BJ (cell line): ENCODE results near the gene CCDC69. TPM values are rescaled to one million over a fixed set of nuclear protein-coding genes. Genes with fewer than 3 reads are reported as not detected.

Experiments
- CTCF ChIA-PET: fragments of 350-600 bp; formaldehyde crosslinking; extraction: SDS; loops from one replicate; lab custom pipeline; 2021; ENCODE audit warnings: antibody characterized with exemption, inconsistent platforms; lab: Yijun Ruan, JAX
- POLR2A ChIA-PET: fragments of 300-600 bp; sonication (Branson Sonifier 250); formaldehyde crosslinking; extraction: SDS; loops from one replicate; lab custom pipeline; 2021; ENCODE audit warnings: antibody characterized with exemption; lab: Charles Lee
- DNase-seq: peaks from one replicate; pipeline ENCODE4 v3.0.0-alpha.2; 2011; ENCODE audit warnings: low read depth
- H3K27me3 ChIP-seq: 2 replicates; pipeline ENCODE4 v1.6.0; 2011; ENCODE audit warnings: low read length; ENCODE audit not compliant: control insufficient read depth, insufficient read depth
- H3K36me3 ChIP-seq: 2 replicates; pipeline ENCODE4 v1.5.1; 2011; ENCODE audit warnings: low read length; ENCODE audit not compliant: control insufficient read depth, insufficient read depth
- H3K4me3 ChIP-seq: 2 replicates; pipeline ENCODE4 v1.5.1; 2011; ENCODE audit warnings: low read depth, mild to moderate bottlenecking, control low read depth, low read length
- CTCF ChIP-seq: IDR thresholded peaks from 2 replicates; pipeline ENCODE4 v1.5.1; 2011; ENCODE audit warnings: low read depth, mild to moderate bottlenecking, control low read depth, inconsistent platforms, low read length, moderate library complexity; ENCODE audit not compliant: insufficient read depth
- polyA plus RNA-seq: library from polyadenylated mRNA; depleted of rRNA; stranded (reverse); fragments of >200 nt; gene quantifications from 2 replicates; pipeline ENCODE4 v1.2.3, GENCODE V29; 2011

CCDC69 gene
- polyA plus RNA-seq, 1 experiment: 0.93 TPM

- Histone ChIP-seq H3K27me3 (no peaks in the 10 kb centered on the region), H3K36me3 (no peaks in the 10 kb centered on the region), H3K4me3 (no peak overlapping the region; the same call in 1 of the 2 replicates)
- no peak for DNase-seq
- no peak for TF ChIP-seq CTCF
- ChIA-PET CTCF (interaction anchor here (0.6 to 1.9 kb wide), 5 partner anchors 10 to 98 kb away, joined by 3 to 11 read pairs (median 3); no protein-coding TSS in a partner anchor), POLR2A (interaction anchor here (0.6 to 0.7 kb wide), 2 partner anchors 28 to 457 kb away, joined by 4 to 14 read pairs; no protein-coding TSS in a partner anchor)
Measured at GRCh38 chr5:151224372-151224771, 480 bp upstream of the CCDC69 start.

DNA sequence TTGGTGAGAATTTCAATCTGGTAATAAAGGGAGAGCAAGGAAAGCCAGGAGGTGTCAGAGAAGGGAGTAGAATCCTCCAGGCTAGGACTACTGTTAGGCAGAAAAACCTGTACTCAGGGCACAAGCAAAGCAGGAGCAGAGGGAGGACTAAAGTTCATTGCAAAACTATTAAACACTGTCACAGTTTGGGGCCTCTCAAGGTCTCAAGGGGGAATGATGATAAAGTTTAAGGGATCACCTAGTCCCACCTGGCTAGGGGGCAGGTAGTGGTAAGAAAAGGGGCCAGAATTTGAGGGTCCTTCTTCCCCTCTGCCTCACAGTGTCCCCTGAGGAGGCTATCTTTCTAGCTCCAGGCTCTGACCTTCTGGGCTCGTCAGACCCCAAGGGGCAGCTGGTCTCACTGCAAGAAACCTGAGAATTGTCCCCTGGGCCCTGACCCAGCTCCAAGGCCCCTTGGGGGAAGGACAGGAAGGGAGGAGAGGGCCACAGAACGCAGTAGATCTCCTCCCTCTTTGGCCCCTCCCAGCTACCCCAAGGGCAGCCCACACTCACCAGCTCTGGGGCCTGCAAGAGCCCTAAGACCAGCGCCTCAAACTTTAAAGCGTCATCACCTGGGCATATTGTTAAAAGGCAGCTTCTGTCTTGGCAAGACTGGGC, 974 bp downstream of the CCDC69 start:
- no peak for TF ChIP-seq CTCF
- no peak for DNase-seq
- CTCF ChIA-PET: interaction anchor here (0.8 to 1.9 kb wide), 5 partner anchors 8 to 97 kb away, joined by 3 to 11 read pairs (median 3); no protein-coding TSS in a partner anchor
- Histone ChIP-seq H3K27me3 (no peaks in the 10 kb centered on the region), H3K4me3 (peak overlapping the region; percentile 61; the same call in 1 of the 2 replicates), H3K36me3 (no peaks in the 10 kb centered on the region)
- POLR2A ChIA-PET: interaction anchor here (0.5 kb wide), 1 partner anchor 351 kb away, joined by 3 read pairs; no protein-coding TSS in a partner anchor

DNA sequence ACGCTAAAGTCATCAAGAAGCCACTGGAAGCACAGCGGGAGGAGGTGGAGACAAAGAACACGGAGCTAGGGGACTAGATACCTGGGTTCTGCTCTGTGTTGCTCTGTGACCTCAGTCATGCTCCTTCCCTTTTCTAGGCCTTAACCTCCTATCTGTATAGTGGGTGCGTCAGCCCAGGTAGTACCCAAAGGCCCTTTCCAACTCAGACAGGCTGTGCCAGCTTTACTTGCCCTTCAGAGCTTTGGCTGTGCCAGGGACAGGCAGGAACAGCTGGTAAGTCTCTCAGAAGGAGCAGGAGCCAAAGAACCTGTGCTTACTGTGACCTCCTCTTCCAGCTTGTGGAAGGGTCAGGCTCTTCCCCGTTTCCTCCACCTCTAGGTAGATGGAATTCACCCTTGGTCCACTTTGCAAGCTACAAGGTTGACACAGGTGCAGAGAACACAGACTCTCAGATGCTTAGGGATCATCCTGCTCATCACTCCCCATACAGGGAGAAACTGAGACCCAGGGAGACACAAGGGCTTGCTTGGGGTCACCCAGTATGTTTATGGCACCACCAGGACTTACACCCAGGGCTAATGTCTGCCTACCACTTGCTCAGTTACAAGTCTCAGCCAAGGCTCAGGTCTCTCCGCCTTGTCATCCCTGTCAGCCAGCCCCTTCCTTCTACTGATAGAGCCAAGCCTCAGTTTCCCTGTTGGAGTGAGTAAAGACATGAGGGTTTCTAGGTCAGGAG, 1.7 kb downstream of the CCDC69 start:
- ChIA-PET CTCF (interaction anchor here (1.5 to 1.9 kb wide), 2 partner anchors 13 to 42 kb away, joined by 3 read pairs; no protein-coding TSS in a partner anchor), POLR2A (no interaction called here)
- Histone ChIP-seq H3K36me3 (no peaks in the 10 kb centered on the region), H3K4me3 (no peak overlapping the region), H3K27me3 (peaks cover 2% of the 10 kb centered on the region; the same call in 1 of the 2 replicates)
- TF ChIP-seq CTCF: no peak
- no peak for DNase-seq

DNA sequence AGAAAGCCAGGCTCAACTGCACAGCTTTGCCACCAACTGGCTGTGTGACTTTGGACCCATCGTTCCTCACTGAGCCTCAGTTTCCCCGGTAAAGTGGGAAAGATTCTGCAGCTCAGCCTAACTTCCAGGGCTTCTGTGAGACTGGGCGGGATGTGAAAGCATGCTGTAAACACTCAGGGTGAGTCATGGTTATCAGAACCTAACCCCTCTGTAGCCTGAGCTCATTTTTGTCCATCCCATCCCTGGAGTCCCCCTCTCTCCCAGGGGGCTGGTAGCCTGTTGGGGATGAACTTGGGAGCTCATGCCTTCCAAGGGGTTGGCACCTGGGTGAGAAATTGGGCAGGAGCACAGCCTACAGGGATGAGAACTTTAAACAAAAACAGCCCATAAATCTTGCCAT, 2.3 kb downstream of the CCDC69 start:
- no peak for TF ChIP-seq CTCF
- CTCF ChIA-PET: interaction anchor here (1.9 kb wide), 1 partner anchor 13 kb away, joined by 3 read pairs; no protein-coding TSS in a partner anchor
- Histone ChIP-seq H3K4me3 (no peak overlapping the region), H3K36me3 (no peaks in the 10 kb centered on the region), H3K27me3 (peaks cover 2% of the 10 kb centered on the region; the same call in 1 of the 2 replicates)
- POLR2A ChIA-PET: no interaction called here
- DNase-seq: no peak

GRCh38 chr5:151219789-151220188, 4.1 kb downstream of the CCDC69 start:
- ChIA-PET POLR2A (no interaction called here), CTCF (no interaction called here)
- TF ChIP-seq CTCF: peak; percentile 14; the same call in 1 of the 2 replicates
- Histone ChIP-seq H3K27me3 (peaks cover 2% of the 10 kb centered on the region; the same call in 1 of the 2 replicates), H3K4me3 (no peak overlapping the region), H3K36me3 (no peaks in the 10 kb centered on the region; the same call in 1 of the 2 replicates)
- no peak for DNase-seq
